Measurements from ENCODE around the gene PSD2. TPM values are rescaled to one million over a fixed set of nuclear protein-coding genes. Genes with fewer than 3 reads are reported as not detected.

The PSD2 gene
- total and polyA plus RNA-seq, 4 donors, result 0.05 TPM; not detected in 3

DNA sequence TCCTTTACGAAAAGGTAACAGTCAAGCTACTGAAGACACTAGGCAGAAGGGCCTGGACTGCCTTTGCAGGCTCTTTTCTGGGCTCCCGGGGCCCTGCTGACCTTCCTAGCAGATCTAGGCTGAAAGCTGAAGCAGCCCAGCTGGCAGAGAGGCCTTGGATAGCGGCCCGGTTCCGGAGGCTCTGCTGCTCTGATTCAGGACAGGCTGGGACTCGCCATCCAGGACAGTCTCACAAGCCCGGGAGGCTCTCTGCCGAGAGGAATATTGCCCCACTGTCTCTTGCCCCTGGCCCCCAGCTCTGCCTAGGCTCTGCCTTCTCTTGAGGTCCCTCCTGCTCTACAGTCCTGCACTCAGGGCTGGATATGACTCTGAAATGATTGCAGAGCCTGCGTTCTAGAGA is 67.8 kb downstream of the PSD2 start:
- H3K9me3 ChIP-seq (ENCODE audit: control insufficient read depth in 4 of 4, low read length in 3 of 4), result no peaks in the 10 kb centered on the region
- no peak for DNase-seq (ENCODE audit: low spot score)
- H3K27ac ChIP-seq (ENCODE audit: low read depth in 1 of 2, low read length in 2 of 2), result no peak overlapping the region
- no peak for TF ChIP-seq FOXA2 (IDR thresholded peaks at IDR 0.05)
- TF ChIP-seq NR2F2 (IDR thresholded peaks at IDR 0.05), result peak; percentile 17
- no peak overlapping the region for H3K9ac ChIP-seq (ENCODE audit: low read depth in 1 of 2, low read length in 2 of 2)
- H3K27me3 ChIP-seq (ENCODE audit: control insufficient read depth in 4 of 4, insufficient read depth in 4 of 4, low read length in 3 of 4), result no peaks in the 10 kb centered on the region
- H3K4me1 ChIP-seq (ENCODE audit: control insufficient read depth in 4 of 4, insufficient read depth in 4 of 4, low read length in 3 of 4), result peaks cover 0 to 11% (median 5%) of the 10 kb centered on the region in 4 donors
- no peaks in the 10 kb centered on the region for H3K36me3 ChIP-seq (ENCODE audit: control insufficient read depth in 4 of 4, insufficient read depth in 3 of 4, low read depth in 1 of 4, low read length in 3 of 4)
- no peak overlapping the region for H3K4me3 ChIP-seq (ENCODE audit: low read depth in 1 of 3, low read length in 3 of 3)
- 70% methylated on average over 9 of the region's 9 CpGs for WGBS

DNA sequence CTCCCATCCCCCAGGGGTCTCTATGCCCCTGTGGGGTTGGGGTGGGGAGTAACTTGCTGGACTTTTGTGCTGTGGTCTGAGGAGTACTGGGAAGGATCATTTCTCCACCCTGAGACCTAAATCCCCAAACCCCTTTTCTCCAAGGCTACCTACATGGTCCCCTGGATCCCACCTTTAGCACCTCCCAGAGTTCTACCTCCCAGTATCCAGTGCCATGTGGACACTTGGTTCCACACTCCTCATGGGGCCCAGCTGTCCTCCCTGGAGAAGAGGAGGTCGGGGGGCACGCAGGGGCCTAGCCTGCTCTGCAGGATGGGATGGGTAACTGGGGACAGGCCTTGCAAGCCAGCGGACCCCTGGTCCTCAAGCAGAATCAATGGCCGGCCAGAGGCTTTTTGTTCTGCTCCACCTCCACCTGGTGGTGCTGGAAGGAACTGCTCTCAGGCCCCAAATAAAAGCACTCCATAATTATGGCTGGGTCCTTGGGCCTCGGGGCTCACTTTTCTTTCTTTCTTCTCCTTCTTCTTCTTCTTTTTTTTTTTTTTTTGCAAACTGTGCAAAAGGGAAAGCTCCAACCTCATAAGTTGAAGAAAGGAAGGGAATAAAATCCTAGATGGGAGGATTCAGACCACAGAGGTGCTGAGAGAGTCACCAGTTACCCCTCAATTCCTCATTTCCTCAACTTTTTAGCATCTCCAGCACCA is 68.4 kb downstream of the PSD2 start:
- H3K9ac ChIP-seq (ENCODE audit: low read depth in 1 of 2, low read length in 2 of 2), result no peak overlapping the region
- peak; percentile 66 for DNase-seq (ENCODE audit: low spot score)
- no peak overlapping the region for H3K27ac ChIP-seq (ENCODE audit: low read depth in 1 of 2, low read length in 2 of 2)
- no peaks in the 10 kb centered on the region for H3K36me3 ChIP-seq (ENCODE audit: control insufficient read depth in 4 of 4, insufficient read depth in 3 of 4, low read depth in 1 of 4, low read length in 3 of 4)
- WGBS, result 46% methylated on average over 5 of the region's 5 CpGs
- no peak for TF ChIP-seq TAF1 (conservative IDR thresholded peaks at IDR 0.05)
- TF ChIP-seq EGR1 (IDR thresholded peaks at IDR 0.05; ENCODE audit: low read depth in 2 of 2), result no peak
- TF ChIP-seq RAD21 (IDR thresholded peaks at IDR 0.05), result peak; percentile 80 to 85
- TF ChIP-seq, protein P1, sequence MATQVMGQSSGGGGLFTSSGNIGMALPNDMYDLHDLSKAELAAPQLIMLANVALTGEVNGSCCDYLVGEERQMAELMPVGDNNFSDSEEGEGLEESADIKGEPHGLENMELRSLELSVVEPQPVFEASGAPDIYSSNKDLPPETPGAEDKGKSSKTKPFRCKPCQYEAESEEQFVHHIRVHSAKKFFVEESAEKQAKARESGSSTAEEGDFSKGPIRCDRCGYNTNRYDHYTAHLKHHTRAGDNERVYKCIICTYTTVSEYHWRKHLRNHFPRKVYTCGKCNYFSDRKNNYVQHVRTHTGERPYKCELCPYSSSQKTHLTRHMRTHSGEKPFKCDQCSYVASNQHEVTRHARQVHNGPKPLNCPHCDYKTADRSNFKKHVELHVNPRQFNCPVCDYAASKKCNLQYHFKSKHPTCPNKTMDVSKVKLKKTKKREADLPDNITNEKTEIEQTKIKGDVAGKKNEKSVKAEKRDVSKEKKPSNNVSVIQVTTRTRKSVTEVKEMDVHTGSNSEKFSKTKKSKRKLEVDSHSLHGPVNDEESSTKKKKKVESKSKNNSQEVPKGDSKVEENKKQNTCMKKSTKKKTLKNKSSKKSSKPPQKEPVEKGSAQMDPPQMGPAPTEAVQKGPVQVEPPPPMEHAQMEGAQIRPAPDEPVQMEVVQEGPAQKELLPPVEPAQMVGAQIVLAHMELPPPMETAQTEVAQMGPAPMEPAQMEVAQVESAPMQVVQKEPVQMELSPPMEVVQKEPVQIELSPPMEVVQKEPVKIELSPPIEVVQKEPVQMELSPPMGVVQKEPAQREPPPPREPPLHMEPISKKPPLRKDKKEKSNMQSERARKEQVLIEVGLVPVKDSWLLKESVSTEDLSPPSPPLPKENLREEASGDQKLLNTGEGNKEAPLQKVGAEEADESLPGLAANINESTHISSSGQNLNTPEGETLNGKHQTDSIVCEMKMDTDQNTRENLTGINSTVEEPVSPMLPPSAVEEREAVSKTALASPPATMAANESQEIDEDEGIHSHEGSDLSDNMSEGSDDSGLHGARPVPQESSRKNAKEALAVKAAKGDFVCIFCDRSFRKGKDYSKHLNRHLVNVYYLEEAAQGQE (IDR thresholded peaks at IDR 0.05), result no peak
- no peak for TF ChIP-seq JUND (IDR thresholded peaks at IDR 0.05)
- TF ChIP-seq, protein P2, sequence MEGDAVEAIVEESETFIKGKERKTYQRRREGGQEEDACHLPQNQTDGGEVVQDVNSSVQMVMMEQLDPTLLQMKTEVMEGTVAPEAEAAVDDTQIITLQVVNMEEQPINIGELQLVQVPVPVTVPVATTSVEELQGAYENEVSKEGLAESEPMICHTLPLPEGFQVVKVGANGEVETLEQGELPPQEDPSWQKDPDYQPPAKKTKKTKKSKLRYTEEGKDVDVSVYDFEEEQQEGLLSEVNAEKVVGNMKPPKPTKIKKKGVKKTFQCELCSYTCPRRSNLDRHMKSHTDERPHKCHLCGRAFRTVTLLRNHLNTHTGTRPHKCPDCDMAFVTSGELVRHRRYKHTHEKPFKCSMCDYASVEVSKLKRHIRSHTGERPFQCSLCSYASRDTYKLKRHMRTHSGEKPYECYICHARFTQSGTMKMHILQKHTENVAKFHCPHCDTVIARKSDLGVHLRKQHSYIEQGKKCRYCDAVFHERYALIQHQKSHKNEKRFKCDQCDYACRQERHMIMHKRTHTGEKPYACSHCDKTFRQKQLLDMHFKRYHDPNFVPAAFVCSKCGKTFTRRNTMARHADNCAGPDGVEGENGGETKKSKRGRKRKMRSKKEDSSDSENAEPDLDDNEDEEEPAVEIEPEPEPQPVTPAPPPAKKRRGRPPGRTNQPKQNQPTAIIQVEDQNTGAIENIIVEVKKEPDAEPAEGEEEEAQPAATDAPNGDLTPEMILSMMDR (IDR thresholded peaks at IDR 0.05; ENCODE audit: low read depth, low read length, missing input control), result peak; percentile 94
- H3K27me3 ChIP-seq (ENCODE audit: control insufficient read depth in 4 of 4, insufficient read depth in 4 of 4, low read length in 3 of 4), result no peaks in the 10 kb centered on the region
- peaks cover 0 to 11% (median 5%) of the 10 kb centered on the region in 4 donors for H3K4me1 ChIP-seq (ENCODE audit: control insufficient read depth in 4 of 4, insufficient read depth in 4 of 4, low read length in 3 of 4)
- no peaks in the 10 kb centered on the region for H3K9me3 ChIP-seq (ENCODE audit: control insufficient read depth in 4 of 4, low read length in 3 of 4)
- H3K4me3 ChIP-seq (ENCODE audit: low read depth in 1 of 3, low read length in 3 of 3), result no peak overlapping the region

DNA sequence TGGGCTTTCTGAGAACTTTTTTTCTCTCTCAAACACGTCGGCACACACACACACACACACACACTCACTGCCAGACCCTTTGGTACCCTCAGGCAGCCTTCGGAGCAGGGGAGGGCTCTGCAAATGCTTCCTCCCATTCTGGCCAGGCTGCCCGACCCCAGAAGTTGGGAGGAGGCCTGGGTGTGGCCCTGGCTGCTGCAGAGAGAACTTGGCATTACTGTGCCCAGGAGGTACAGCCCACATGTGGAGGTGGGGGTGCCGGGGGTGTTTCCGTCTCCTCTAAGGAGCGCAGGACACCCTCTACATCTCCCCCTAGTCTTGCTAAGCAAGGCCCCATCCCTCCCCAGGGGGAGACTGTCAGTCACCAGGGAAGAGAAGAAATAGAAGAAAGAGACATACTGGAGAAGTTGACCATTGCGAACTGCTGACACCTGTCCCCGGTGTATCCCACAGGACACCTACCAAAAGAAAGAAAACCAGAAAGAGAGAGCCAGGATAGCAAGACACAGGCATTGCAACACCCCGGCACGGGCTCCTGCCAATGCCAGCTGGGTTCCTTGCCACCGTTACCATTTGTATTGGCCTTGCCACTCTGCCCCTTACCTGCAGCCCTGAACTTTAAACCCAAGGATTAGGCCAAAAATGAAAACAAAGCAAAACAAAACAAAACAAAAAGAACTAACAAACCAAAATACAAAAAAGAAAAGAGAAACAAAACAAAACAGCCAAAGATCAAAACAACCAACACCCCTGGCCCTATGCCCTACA is 69.3 kb downstream of the PSD2 start:
- no peaks in the 10 kb centered on the region for H3K9me3 ChIP-seq (ENCODE audit: control insufficient read depth in 4 of 4, low read length in 3 of 4)
- no peak for DNase-seq (ENCODE audit: low spot score)
- no peak overlapping the region for H3K9ac ChIP-seq (ENCODE audit: low read depth in 1 of 2, low read length in 2 of 2)
- TF ChIP-seq, protein P3, sequence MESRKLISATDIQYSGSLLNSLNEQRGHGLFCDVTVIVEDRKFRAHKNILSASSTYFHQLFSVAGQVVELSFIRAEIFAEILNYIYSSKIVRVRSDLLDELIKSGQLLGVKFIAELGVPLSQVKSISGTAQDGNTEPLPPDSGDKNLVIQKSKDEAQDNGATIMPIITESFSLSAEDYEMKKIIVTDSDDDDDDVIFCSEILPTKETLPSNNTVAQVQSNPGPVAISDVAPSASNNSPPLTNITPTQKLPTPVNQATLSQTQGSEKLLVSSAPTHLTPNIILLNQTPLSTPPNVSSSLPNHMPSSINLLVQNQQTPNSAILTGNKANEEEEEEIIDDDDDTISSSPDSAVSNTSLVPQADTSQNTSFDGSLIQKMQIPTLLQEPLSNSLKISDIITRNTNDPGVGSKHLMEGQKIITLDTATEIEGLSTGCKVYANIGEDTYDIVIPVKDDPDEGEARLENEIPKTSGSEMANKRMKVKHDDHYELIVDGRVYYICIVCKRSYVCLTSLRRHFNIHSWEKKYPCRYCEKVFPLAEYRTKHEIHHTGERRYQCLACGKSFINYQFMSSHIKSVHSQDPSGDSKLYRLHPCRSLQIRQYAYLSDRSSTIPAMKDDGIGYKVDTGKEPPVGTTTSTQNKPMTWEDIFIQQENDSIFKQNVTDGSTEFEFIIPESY (IDR thresholded peaks at IDR 0.05), result no peak
- TF ChIP-seq HNF4A (conservative IDR thresholded peaks at IDR 0.05) (peak; percentile 43 to 71), RXRA (IDR thresholded peaks at IDR 0.05) (peak in 1 of 2 donors; percentile 41)
- no peak overlapping the region for H3K4me3 ChIP-seq (ENCODE audit: low read depth in 1 of 3, low read length in 3 of 3)
- H3K4me1 ChIP-seq (ENCODE audit: control insufficient read depth in 4 of 4, insufficient read depth in 4 of 4, low read length in 3 of 4), result peaks cover 0 to 11% (median 5%) of the 10 kb centered on the region in 4 donors
- H3K36me3 ChIP-seq (ENCODE audit: control insufficient read depth in 4 of 4, insufficient read depth in 3 of 4, low read depth in 1 of 4, low read length in 3 of 4), result no peaks in the 10 kb centered on the region
- H3K27ac ChIP-seq (ENCODE audit: low read depth in 1 of 2, low read length in 2 of 2), result no peak overlapping the region
- H3K27me3 ChIP-seq (ENCODE audit: control insufficient read depth in 4 of 4, insufficient read depth in 4 of 4, low read length in 3 of 4), result no peaks in the 10 kb centered on the region
- 67% methylated on average over 12 of the region's 12 CpGs for WGBS
